ENCODE data around the gene ENGASE.

The ENGASE gene

DNA sequence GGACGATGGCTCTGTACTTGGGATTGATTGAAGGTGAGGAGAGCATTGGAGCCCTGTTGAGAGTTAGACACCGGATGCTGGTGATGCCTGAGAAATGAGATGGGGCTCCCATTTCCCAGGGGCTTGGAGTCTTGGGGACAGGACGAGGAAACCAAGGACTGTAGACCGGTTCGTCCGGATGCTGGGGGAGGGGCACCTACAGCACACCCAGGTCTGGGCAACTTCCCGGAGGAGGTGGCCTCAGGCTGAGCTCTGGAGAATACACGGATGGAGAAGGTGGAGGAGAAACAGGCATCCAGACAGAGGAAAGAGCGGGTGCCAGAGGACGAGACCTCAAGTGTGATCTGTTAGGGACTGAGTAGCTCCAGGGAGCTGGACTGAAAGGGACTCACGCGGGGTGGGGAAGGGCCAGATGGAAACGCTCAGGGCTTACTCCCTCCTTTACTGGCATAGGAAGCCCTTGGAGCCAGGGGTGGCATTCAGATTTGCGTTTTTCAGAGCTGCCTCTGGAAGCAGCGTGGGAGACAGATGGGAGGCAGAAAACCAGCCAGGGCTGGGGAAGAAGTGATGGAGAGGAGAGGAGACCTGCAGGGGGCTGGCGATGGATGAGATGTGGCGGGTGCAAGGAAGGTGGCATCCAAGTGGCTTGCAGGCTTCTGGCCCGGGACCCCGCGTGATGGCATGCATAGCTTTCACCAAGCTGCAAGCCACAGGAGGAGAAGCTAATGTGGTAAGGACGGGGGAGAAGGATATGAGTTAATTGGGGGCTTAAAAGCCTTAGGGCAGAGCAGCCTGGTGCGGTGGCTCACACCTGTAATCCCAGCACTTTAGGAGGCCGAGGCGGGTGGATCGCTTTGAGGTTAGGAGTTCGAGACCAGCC, 42.4 kb upstream of the ENGASE start:
- H3K9me3 ChIP-seq (ENCODE audit: control insufficient read depth, insufficient read depth, low read length) = no peaks in the 10 kb centered on the region
- no peaks in the 10 kb centered on the region for H3K36me3 ChIP-seq (ENCODE audit: control insufficient read depth, insufficient read depth, low read length)
- peaks cover 4% of the 10 kb centered on the region; the same call in 1 of the 2 replicates for H3K4me1 ChIP-seq (ENCODE audit: control insufficient read depth, insufficient read depth, low read length)
- peaks cover 5% of the 10 kb centered on the region; the same call in 1 of the 2 replicates for H3K27me3 ChIP-seq (ENCODE audit: control insufficient read depth, insufficient read depth, low read length)
- no peak overlapping the region for H3K9ac ChIP-seq (ENCODE audit: low read depth, low read length)
- no peak overlapping the region for H3K27ac ChIP-seq (ENCODE audit: low read depth, low read length)
- H3K4me3 ChIP-seq (ENCODE audit: low read depth, low read length) = no peak overlapping the region

DNA sequence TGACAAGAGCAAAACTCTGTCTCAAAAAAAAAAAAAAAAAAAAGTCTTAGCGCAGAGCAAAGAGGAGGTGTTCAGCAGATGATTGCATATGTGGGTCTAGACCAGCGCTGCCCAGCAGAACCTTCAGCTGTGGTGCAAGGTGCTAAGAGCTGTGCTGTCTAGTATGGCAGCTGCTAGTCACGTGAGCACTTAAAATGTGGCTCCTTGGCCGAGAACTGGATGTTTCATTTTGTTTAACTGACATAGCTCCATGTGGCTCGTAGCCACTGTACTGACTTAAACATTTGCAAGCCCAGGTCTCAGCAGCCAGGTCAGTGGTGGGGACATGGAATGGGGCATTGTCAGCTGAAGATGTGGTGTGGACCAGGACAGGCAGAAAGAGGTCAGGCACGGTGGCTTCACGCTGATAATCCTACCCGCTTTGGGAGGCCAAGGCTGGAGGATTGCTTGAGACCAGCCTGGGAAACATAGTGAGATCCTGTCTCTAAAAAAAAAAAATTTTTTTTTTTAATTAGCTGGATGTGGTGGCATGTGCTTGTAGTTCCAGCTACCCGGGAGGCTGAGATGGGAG, 41.5 kb upstream of the ENGASE start:
- no peaks in the 10 kb centered on the region for H3K36me3 ChIP-seq (ENCODE audit: control insufficient read depth, insufficient read depth, low read length)
- no peaks in the 10 kb centered on the region for H3K4me1 ChIP-seq (ENCODE audit: control insufficient read depth, insufficient read depth, low read length)
- no peaks in the 10 kb centered on the region for H3K9me3 ChIP-seq (ENCODE audit: control insufficient read depth, insufficient read depth, low read length)
- no peak overlapping the region for H3K9ac ChIP-seq (ENCODE audit: low read depth, low read length)
- H3K27me3 ChIP-seq (ENCODE audit: control insufficient read depth, insufficient read depth, low read length) = no peaks in the 10 kb centered on the region; the same call in 1 of the 2 replicates
- H3K4me3 ChIP-seq (ENCODE audit: low read depth, low read length) = no peak overlapping the region
- H3K27ac ChIP-seq (ENCODE audit: low read depth, low read length) = no peak overlapping the region

DNA sequence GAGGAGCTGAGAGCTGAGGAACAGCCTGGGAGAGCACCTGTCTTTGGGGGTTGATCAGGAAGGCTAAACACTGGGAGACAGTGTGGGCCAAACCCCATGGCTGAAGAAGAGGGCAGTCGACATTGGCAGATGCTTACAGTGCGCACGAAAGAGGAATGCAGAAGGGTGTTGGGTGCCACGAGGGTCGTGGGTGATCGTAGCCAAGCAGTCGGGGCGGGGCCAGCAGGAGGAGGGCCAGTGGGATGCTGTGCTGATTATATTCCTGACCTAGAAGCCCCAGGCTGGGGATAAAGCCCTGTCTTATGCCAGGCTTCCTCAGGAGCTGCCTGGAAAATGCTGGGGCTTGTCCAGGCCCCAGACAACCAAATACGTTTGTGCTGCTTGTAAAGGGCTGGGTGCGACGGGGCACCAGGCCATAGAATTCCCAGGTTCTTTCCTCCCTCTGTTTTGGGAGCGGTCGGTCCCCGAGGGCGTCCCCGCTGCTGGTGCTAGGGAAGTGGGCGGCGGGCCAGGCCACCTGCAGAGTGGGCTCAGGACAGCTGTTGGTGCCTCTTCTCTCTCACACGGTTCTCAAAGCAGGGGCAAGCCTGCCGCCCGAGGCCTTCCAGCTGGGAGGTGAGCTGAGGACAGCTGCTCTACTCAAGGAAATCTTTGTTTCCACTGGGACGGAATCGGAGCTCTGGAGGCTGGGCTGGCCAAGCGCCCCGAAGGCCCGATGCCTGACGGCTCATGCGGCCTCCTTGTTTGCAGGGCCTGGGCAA, 40.7 kb upstream of the ENGASE start:
- H3K27ac ChIP-seq (ENCODE audit: low read depth, low read length) = no peak overlapping the region
- H3K9ac ChIP-seq (ENCODE audit: low read depth, low read length) = no peak overlapping the region
- no peaks in the 10 kb centered on the region for H3K36me3 ChIP-seq (ENCODE audit: control insufficient read depth, insufficient read depth, low read length)
- no peaks in the 10 kb centered on the region for H3K27me3 ChIP-seq (ENCODE audit: control insufficient read depth, insufficient read depth, low read length)
- H3K4me1 ChIP-seq (ENCODE audit: control insufficient read depth, insufficient read depth, low read length) = no peaks in the 10 kb centered on the region
- H3K4me3 ChIP-seq (ENCODE audit: low read depth, low read length) = no peak overlapping the region
- H3K9me3 ChIP-seq (ENCODE audit: control insufficient read depth, insufficient read depth, low read length) = no peaks in the 10 kb centered on the region

DNA sequence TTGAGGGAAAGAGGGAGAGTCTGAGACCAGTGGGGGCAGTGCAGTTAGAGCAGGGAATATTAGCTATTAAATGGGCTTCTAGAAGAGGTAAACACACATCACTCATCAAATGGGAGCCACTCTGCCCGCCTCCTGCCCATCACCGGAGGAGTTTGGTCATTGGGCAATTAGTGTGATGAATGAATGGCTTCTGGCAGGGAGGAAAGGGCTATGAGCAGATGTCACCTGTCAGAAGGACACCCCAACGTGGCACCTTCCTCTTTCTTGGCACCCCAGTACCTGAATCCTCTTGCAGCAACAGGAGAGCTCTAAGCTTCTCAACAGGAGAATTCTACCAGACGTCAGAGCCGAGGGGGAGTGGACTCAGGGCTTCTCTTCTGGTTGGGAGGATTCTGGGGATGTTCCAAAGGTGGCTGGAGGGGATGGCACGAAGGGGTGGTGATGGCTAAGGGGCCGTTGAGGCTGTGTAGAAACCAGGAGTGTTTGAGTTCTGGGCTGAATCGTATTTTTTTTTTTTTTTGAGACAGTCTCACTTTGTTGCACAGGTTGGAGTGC, 39.6 kb upstream of the ENGASE start:
- H3K27me3 ChIP-seq (ENCODE audit: control insufficient read depth, insufficient read depth, low read length) = no peaks in the 10 kb centered on the region
- no peaks in the 10 kb centered on the region for H3K36me3 ChIP-seq (ENCODE audit: control insufficient read depth, insufficient read depth, low read length)
- H3K4me1 ChIP-seq (ENCODE audit: control insufficient read depth, insufficient read depth, low read length) = no peaks in the 10 kb centered on the region
- no peak overlapping the region for H3K4me3 ChIP-seq (ENCODE audit: low read depth, low read length)
- no peak overlapping the region for H3K9ac ChIP-seq (ENCODE audit: low read depth, low read length)
- H3K9me3 ChIP-seq (ENCODE audit: control insufficient read depth, insufficient read depth, low read length) = no peaks in the 10 kb centered on the region
- H3K27ac ChIP-seq (ENCODE audit: low read depth, low read length) = no peak overlapping the region

DNA sequence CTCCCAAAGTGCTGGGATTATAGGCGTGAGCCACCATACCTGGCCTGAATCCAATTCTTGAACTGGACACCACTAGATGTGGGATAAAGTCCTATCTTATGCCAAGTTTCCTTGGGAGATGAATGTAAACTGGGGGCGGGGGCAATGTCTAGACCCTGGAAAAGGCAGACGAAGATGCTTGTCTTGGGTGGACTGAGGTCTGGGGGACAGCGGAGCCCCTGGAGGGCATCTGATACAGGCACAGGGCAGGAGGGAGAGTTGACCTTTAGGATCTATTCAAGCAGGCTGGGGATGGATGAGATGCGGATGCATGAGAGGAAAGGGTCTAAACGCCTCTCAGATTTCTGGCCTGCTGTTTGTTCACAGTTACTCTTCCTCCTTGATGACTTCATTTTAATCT, 38.9 kb upstream of the ENGASE start:
- no peaks in the 10 kb centered on the region for H3K4me1 ChIP-seq (ENCODE audit: control insufficient read depth, insufficient read depth, low read length)
- no peak overlapping the region for H3K9ac ChIP-seq (ENCODE audit: low read depth, low read length)
- no peak overlapping the region for H3K4me3 ChIP-seq (ENCODE audit: low read depth, low read length)
- H3K27ac ChIP-seq (ENCODE audit: low read depth, low read length) = no peak overlapping the region
- H3K36me3 ChIP-seq (ENCODE audit: control insufficient read depth, insufficient read depth, low read length) = no peaks in the 10 kb centered on the region
- H3K9me3 ChIP-seq (ENCODE audit: control insufficient read depth, insufficient read depth, low read length) = no peaks in the 10 kb centered on the region
- no peaks in the 10 kb centered on the region for H3K27me3 ChIP-seq (ENCODE audit: control insufficient read depth, insufficient read depth, low read length)

DNA sequence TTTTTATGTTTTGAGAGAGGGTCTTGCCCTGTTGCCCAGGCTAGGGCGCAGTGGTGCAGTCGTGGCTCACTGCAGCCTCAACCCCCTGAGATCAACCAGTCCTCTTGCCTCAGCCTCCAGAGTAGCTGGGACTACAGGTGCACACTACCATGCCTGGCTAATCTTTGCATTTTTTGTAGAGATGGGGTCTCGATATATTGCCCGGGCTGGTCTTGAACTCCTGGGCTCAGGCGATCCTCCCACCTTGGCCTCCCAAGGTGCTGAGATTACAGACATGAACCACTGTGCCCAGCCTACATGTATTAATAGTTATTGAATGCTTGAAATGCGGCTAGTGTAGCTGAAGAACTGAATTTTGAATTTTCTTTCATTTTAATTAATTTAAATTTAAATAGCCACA, 38.4 kb upstream of the ENGASE start:
- Histone ChIP-seq H3K27me3 (ENCODE audit: control insufficient read depth, insufficient read depth, low read length) (no peaks in the 10 kb centered on the region), H3K36me3 (ENCODE audit: control insufficient read depth, insufficient read depth, low read length) (no peaks in the 10 kb centered on the region), H3K27ac (ENCODE audit: low read depth, low read length) (no peak overlapping the region), H3K4me1 (ENCODE audit: control insufficient read depth, insufficient read depth, low read length) (no peaks in the 10 kb centered on the region), H3K4me3 (ENCODE audit: low read depth, low read length) (no peak overlapping the region), H3K9ac (ENCODE audit: low read depth, low read length) (no peak overlapping the region), H3K9me3 (ENCODE audit: control insufficient read depth, insufficient read depth, low read length) (no peaks in the 10 kb centered on the region)

DNA sequence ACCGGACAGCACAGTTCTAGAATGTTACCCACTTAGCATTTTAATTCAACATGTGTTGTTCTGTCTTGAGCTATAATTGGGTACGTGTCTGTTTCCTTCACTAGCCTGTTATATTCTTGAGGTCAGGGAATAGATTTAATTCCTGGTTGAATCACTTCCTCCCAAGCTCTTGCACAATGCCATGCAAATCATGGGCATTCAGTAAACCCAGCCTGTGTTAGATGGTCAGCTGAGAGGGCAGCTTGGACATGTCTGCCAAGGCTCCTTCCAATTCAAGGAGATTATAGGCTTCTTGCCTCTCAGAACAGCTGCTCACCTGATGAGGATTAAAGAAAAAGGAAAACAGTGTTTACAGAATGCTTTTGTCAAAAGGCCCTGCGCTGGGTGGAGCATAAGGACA, 38.0 kb upstream of the ENGASE start:
- Histone ChIP-seq H3K27me3 (ENCODE audit: control insufficient read depth, insufficient read depth, low read length) (no peaks in the 10 kb centered on the region), H3K9me3 (ENCODE audit: control insufficient read depth, insufficient read depth, low read length) (no peaks in the 10 kb centered on the region), H3K4me1 (ENCODE audit: control insufficient read depth, insufficient read depth, low read length) (no peaks in the 10 kb centered on the region), H3K9ac (ENCODE audit: low read depth, low read length) (no peak overlapping the region), H3K36me3 (ENCODE audit: control insufficient read depth, insufficient read depth, low read length) (no peaks in the 10 kb centered on the region), H3K27ac (ENCODE audit: low read depth, low read length) (no peak overlapping the region), H3K4me3 (ENCODE audit: low read depth, low read length) (no peak overlapping the region)

DNA sequence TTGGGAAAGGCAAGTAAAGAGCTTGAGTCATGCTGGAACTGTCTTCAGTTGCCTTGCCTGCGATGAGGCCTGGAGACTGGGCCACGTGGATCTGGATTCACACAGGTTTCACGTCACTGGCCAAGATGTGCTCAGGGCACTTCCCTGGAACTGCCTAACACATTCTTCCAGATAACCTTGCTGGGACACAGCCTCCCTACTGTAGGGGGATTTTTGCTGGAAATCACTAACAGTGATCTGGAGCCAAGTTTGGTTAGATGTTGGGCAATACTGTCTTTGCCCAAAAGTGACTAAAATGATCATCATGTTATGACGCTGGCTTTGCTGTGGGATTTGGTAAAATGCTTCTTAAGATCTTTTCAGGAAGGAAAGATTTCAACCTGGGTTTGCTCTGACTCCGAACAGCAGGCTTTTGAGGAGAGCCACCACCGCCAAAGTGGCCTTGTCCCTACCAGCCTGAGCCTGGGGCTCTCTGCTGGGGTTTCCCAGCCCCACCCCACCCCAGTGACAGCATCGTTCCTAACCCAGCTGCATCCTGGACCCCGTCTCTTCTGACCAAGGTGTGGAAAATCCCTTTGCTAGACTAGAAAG, 36.0 kb upstream of the ENGASE start:
- Histone ChIP-seq H3K27ac (ENCODE audit: low read depth, low read length) (no peak overlapping the region), H3K27me3 (ENCODE audit: control insufficient read depth, insufficient read depth, low read length) (no peaks in the 10 kb centered on the region), H3K9ac (ENCODE audit: low read depth, low read length) (no peak overlapping the region), H3K4me1 (ENCODE audit: control insufficient read depth, insufficient read depth, low read length) (no peaks in the 10 kb centered on the region), H3K9me3 (ENCODE audit: control insufficient read depth, insufficient read depth, low read length) (no peaks in the 10 kb centered on the region), H3K36me3 (ENCODE audit: control insufficient read depth, insufficient read depth, low read length) (no peaks in the 10 kb centered on the region), H3K4me3 (ENCODE audit: low read depth, low read length) (no peak overlapping the region)

DNA sequence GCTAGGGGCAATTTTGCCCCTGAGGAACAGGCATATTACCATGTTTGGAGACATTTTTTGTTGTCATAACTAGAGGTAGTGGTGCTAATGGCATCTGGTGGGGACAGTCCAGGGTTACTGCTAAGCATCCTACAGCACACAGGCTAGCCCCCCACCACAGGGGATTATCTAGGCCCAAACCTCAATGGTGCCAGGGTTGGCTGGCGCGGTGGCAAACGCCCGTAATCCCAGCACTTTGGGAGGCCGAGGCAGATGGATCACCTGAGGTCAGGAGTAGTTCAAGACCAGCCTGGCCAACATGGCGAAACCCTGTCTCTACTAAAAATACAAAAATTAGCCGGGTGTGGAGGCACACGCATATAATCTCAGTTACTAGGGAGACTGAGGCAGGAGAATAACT, 35.5 kb upstream of the ENGASE start:
- H3K27me3 ChIP-seq (ENCODE audit: control insufficient read depth, insufficient read depth, low read length) = no peaks in the 10 kb centered on the region
- no peak overlapping the region for H3K4me3 ChIP-seq (ENCODE audit: low read depth, low read length)

DNA sequence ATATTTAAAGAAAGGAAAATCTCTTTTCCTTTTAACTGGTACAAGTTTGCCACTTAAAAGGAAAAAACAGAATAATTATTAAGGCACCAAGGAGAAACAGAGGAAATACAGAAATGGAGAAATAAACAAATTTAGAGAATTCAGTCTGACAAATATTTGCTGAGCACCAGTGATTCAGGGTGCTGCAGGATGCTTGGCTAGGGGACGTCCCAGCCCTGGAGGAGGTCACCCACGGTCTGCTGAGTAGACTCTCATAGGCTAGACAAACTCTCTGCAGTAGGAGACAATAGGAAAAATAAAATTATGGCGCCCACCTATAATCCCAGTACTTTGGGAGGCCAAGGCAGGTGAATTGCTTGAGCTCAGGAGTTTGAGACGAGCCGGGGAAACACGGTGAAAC, 34.7 kb upstream of the ENGASE start:
- H3K4me3 ChIP-seq (ENCODE audit: low read depth, low read length) = no peak overlapping the region
- H3K4me1 ChIP-seq (ENCODE audit: control insufficient read depth, insufficient read depth, low read length) = no peaks in the 10 kb centered on the region
- H3K9ac ChIP-seq (ENCODE audit: low read depth, low read length) = no peak overlapping the region
- no peak overlapping the region for H3K27ac ChIP-seq (ENCODE audit: low read depth, low read length)
- H3K9me3 ChIP-seq (ENCODE audit: control insufficient read depth, insufficient read depth, low read length) = no peaks in the 10 kb centered on the region
- H3K36me3 ChIP-seq (ENCODE audit: control insufficient read depth, insufficient read depth, low read length) = no peaks in the 10 kb centered on the region
- H3K27me3 ChIP-seq (ENCODE audit: control insufficient read depth, insufficient read depth, low read length) = no peaks in the 10 kb centered on the region

More for the DNA sequence above, 35.5 kb upstream of the ENGASE start:
- Histone ChIP-seq H3K4me1 (ENCODE audit: control insufficient read depth, insufficient read depth, low read length) (no peaks in the 10 kb centered on the region), H3K9ac (ENCODE audit: low read depth, low read length) (no peak overlapping the region), H3K36me3 (ENCODE audit: control insufficient read depth, insufficient read depth, low read length) (no peaks in the 10 kb centered on the region), H3K9me3 (ENCODE audit: control insufficient read depth, insufficient read depth, low read length) (no peaks in the 10 kb centered on the region), H3K27ac (ENCODE audit: low read depth, low read length) (no peak overlapping the region)

Measured in HUES48 (cell line).